ENCODE results near the gene ZNF813.
"Not testable (repeated sequence)": the region's sequence is repeated elsewhere in the genome, so short reads cannot be mapped to it uniquely, and the experiment has no call there.

ZNF813 gene

GRCh38 chr19:53485046-53486004 is 17.8 kb downstream of the ZNF813 start:
- no peak for DNase-seq (ENCODE audit: low read depth)

- no peak for DNase-seq (ENCODE audit: low read depth)
Observed at GRCh38 chr19:53492153-53492552, 24.6 kb downstream of the ZNF813 start.

- not testable (repeated sequence) for DNase-seq (ENCODE audit: low read depth)
Observed at GRCh38 chr19:53497311-53498023, 29.9 kb downstream of the ZNF813 start.

GRCh38 chr19:53498024-53498395 is 30.5 kb downstream of the ZNF813 start:
- not testable (repeated sequence) for DNase-seq (ENCODE audit: low read depth)

- not testable (repeated sequence) for DNase-seq (ENCODE audit: low read depth)
Observed at GRCh38 chr19:53503151-53503550, 35.6 kb downstream of the ZNF813 start.

- DNase-seq (ENCODE audit: low read depth), result not testable (repeated sequence)
Observed at GRCh38 chr19:53503671-53504364, 36.3 kb downstream of the ZNF813 start.

- not testable (repeated sequence) for DNase-seq (ENCODE audit: low read depth)
Observed at GRCh38 chr19:53504365-53504703, 36.8 kb downstream of the ZNF813 start.

GRCh38 chr19:53504885-53505284 is 37.4 kb downstream of the ZNF813 start:
- no peak for DNase-seq (ENCODE audit: low read depth)

GRCh38 chr19:53506728-53507127 is 39.2 kb downstream of the ZNF813 start:
- no peak for DNase-seq (ENCODE audit: low read depth)

- no peak for DNase-seq (ENCODE audit: low read depth)
Observed at GRCh38 chr19:53507523-53508442, 40.2 kb downstream of the ZNF813 start.

- no peak for DNase-seq (ENCODE audit: low read depth)
Observed at GRCh38 chr19:53509443-53509842, 41.9 kb downstream of the ZNF813 start.

- no peak for DNase-seq (ENCODE audit: low read depth)
Observed at GRCh38 chr19:53509845-53510244, 42.3 kb downstream of the ZNF813 start.

- DNase-seq (ENCODE audit: low read depth), result no peak
Observed at GRCh38 chr19:53511357-53511756, 43.8 kb downstream of the ZNF813 start.

GRCh38 chr19:53511933-53512374 is 44.4 kb downstream of the ZNF813 start:
- DNase-seq (ENCODE audit: low read depth), result no peak

GRCh38 chr19:53515047-53515446 is 47.5 kb downstream of the ZNF813 start:
- not testable (repeated sequence) for DNase-seq (ENCODE audit: low read depth)

GRCh38 chr19:53517114-53517741 is 49.7 kb downstream of the ZNF813 start:
- no peak for DNase-seq (ENCODE audit: low read depth)

GRCh38 chr19:53518121-53518520 is 50.6 kb downstream of the ZNF813 start:
- DNase-seq (ENCODE audit: low read depth), result no peak

GRCh38 chr19:53518716-53519115 is 51.2 kb downstream of the ZNF813 start:
- DNase-seq (ENCODE audit: low read depth), result no peak

GRCh38 chr19:53519446-53519845 is 51.9 kb downstream of the ZNF813 start:
- no peak for DNase-seq (ENCODE audit: low read depth)

GRCh38 chr19:53520163-53520546 is 52.6 kb downstream of the ZNF813 start:
- DNase-seq (ENCODE audit: low read depth), result no peak
